Activated T-helper 2 cell treated with anti-CD3 and anti-CD28 coated beads, Interferon-gamma antibody, Interleukin-2, Interleukin-4, amounts not matched to agents 10 μg/mL and 5 μg/mL and 100 μg/mL, durations not matched to agents 14 hours and 24 hours and 36 hours (primary cell): Measurements from ENCODE around the gene SMIM35. TPM values are rescaled to one million over a fixed set of nuclear protein-coding genes. Genes with fewer than 3 reads are reported as not detected.
"Not testable (repeated sequence)": the region's sequence is repeated elsewhere in the genome, so short reads cannot be mapped to it uniquely, and the experiment has no call there.

Experiments used
- DNase-seq: peaks from one replicate; pipeline ENCODE4 v3.0.0; 2021; ENCODE audit warnings: low spot score
- H3K27ac Mint-ChIP-seq: one replicate; pipeline ENCODE4 v1.8.0; 2021; ENCODE audit warnings: mixed read lengths
- H3K27me3 Mint-ChIP-seq: one replicate; pipeline ENCODE4 v1.8.0; 2021; ENCODE audit warnings: low read depth, mixed read lengths
- H3K36me3 Mint-ChIP-seq: one replicate; pipeline ENCODE4 v1.8.0; 2021; ENCODE audit warnings: low read depth, mixed read lengths
- H3K4me1 Mint-ChIP-seq: one replicate; pipeline ENCODE4 v1.8.0; 2021; ENCODE audit warnings: low read depth, mixed read lengths
- H3K4me3 Mint-ChIP-seq: one replicate; pipeline ENCODE4 v1.8.0; 2021; ENCODE audit warnings: low read depth, mild to moderate bottlenecking, moderate library complexity, mixed read lengths
- H3K9me3 Mint-ChIP-seq: one replicate; pipeline ENCODE4 v1.8.0; 2021; ENCODE audit warnings: mixed read lengths
- intact Hi-C: fragments of 100-400 bp; cut with micrococcal nuclease; formaldehyde crosslinking; loops from one replicate; pipeline ENCODE4 v1.15.1; 2023
- total RNA-seq: library from RNA; stranded (reverse); gene quantifications from 2 replicates; pipeline ENCODE4 v1.2.3, GENCODE V29; 2022

SMIM35 gene
- total RNA-seq, 1 donor from 2014 or later: 1.7 TPM

DNA sequence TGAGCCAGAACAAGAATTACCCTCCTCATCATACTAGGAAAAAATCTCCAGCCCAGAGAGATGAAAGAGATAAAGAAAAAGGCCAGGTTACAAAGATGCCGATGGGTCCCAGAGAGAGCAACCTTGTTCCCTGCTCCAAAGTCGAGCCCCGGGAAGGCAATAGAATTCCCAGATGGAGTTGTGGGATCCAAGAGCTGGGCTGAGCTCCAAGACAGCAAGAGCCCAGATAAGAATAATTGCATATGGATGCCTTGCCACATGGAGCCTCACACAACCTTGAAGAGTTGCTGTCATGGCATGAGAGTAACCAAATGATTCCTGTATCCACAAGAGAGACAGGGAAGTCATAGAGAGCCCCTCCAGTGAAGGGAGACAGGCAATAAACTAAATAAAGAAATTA lies 69.7 kb downstream of the SMIM35 start:
- no peak overlapping the region for H3K27ac Mint-ChIP-seq
- no peak for DNase-seq
- H3K9me3 Mint-ChIP-seq: peaks cover 60% of the 10 kb centered on the region
- H3K27me3 Mint-ChIP-seq: no peaks in the 10 kb centered on the region
- H3K4me3 Mint-ChIP-seq: no peak overlapping the region
- H3K36me3 Mint-ChIP-seq: peaks cover 58% of the 10 kb centered on the region
- intact Hi-C loops: no loop called here
- peaks cover 49% of the 10 kb centered on the region for H3K4me1 Mint-ChIP-seq

DNA sequence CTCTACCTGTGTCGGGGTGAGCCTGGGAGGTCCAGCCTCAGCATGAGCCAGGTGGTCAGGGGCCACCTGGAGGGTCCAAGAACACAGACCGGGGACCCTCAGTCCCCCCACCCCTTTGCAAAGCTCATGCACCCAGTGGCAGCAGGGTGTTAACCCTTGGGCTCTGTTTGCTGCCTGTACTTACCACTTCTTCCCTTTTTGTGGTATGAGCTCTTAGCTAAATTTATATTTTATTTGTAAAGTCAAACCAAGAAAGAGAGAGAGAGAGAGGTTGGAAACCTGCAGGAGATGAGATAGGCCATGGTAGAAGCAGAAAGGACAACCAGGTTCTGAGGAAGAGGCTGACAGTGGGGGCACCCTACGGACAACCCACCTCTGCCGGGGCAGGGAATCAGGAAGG lies 70.7 kb downstream of the SMIM35 start:
- intact Hi-C loops: no loop called here
- no peak for DNase-seq
- Mint-ChIP-seq H3K9me3 (peaks cover 57% of the 10 kb centered on the region), H3K36me3 (peaks cover 56% of the 10 kb centered on the region), H3K4me3 (no peak overlapping the region), H3K27me3 (no peaks in the 10 kb centered on the region), H3K27ac (peak overlapping the region; percentile 83), H3K4me1 (peaks cover 51% of the 10 kb centered on the region)

DNA sequence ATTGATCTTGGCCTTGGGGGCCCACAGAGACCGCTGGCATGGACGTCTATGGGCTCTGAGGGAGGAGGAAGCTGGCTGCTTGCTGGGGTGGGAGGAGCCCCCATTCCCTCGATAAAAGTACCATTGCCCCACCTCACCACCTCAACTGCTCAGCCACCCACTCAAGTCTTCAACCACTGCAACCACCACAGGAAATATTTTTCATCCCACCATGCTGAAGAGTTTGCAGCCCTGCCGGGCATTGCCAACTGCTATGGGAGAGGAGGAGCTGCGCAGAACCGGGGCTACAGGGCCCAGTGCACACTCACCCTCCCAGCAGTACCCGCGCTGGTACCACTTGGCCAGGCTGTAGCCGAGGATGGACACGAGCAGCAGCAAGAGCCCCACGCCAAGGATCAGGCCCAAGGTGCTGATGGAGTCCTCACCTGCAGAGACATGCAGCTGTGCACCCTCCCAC lies 71.3 kb downstream of the SMIM35 start:
- no peak for DNase-seq
- intact Hi-C loops: no loop called here
- H3K27ac Mint-ChIP-seq: peak overlapping the region; percentile 83
- peak overlapping the region; percentile 45 for H3K4me3 Mint-ChIP-seq
- H3K9me3 Mint-ChIP-seq: peaks cover 53% of the 10 kb centered on the region
- H3K27me3 Mint-ChIP-seq: no peaks in the 10 kb centered on the region
- peaks cover 52% of the 10 kb centered on the region for H3K4me1 Mint-ChIP-seq
- peaks cover 51% of the 10 kb centered on the region for H3K36me3 Mint-ChIP-seq

DNA sequence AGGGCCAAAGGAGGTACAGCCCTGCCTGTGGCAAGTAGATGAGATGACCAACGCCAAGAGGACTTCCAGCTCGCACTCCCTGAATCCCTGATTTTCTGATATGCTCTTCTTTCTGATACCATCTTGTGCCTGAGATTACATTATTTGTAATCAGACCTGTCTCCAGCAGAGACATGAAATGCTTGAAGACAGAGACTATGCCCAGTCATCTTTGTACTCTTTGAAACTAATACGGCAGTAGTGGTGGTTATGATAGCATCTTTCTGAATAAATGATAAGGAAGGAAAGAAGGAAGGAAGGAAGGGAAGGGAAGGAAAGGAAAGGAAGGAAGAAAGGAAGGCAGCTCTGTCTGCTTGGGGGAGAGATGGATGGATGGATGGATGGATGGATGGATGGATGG lies 72.7 kb downstream of the SMIM35 start:
- peaks cover 63% of the 10 kb centered on the region for H3K4me1 Mint-ChIP-seq
- intact Hi-C loops: loop anchor here (1.0 kb wide), 2 partner anchors 15 to 32 kb away; no protein-coding TSS in a partner anchor
- H3K4me3 Mint-ChIP-seq: peak overlapping the region; percentile 41
- peak overlapping the region; percentile 76 for H3K27ac Mint-ChIP-seq
- H3K27me3 Mint-ChIP-seq: no peaks in the 10 kb centered on the region
- H3K9me3 Mint-ChIP-seq: peaks cover 40% of the 10 kb centered on the region
- no peak for DNase-seq
- H3K36me3 Mint-ChIP-seq: peaks cover 39% of the 10 kb centered on the region

DNA sequence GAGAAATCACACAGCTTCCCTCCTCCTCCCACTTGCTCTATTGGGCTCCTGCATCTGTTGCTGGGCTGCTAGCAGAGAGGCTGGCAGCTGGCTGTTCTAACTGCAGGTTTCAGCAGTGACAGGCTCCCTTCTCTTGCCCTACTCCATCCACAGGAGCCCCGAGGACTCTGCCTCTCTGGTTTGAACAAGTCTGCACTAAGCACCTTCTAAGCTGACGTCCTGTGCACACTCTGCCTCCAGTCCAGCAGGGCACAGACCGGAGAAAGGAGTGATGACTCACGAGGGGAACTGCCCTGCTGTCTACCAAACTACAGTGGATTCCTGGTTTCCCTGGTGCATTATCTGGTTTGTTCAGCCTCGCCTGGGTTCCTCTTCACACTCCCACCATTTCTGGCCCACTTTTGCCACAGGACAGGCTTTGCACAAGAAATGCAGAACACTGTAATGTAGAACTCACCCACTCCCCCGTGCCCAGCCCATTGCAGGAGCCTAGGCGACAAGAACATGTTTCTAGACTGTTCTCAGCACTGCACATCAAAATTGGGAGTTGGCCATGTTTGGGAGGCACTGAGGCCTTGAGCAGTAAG lies 74.6 kb downstream of the SMIM35 start:
- H3K4me1 Mint-ChIP-seq: peaks cover 80% of the 10 kb centered on the region
- H3K27me3 Mint-ChIP-seq: no peaks in the 10 kb centered on the region
- H3K4me3 Mint-ChIP-seq: no peak overlapping the region

DNA sequence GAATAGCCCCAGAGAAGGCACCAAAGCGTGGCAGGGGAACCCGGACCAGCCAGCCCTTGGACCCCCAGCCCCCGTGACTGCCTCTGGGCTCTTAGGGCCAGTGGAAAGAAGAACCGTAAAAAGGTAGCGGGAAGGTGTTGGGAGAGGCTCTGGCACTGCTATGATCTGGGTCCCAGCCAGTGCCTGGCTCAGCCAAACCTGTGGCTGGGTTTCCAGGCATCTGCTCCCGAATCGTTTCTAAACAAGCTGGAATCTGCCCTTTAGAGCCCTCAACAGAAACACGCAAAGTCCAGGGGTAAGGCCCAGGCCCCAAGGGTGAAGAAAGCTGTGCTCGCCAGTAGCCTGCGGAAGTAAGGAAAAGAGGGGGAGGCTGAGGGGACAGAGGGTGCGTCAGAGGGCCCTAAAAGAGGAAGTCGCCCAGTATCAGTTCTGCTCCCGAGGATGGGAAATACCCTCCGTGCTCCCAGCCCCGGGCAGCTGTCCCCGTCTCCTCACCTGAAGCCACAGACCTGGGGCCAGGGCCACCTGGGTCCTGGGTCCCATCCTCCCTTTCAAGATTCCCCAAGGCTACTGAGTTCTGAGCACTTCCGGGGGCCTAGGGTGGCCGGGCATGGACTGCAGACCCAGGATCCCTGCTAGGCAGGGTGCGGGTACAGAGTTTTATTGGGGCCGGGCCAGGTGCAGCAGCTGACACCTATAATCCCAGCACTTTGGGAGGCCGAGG lies 75.9 kb downstream of the SMIM35 start:
- Mint-ChIP-seq H3K9me3 (peaks cover 11% of the 10 kb centered on the region), H3K36me3 (peaks cover 17% of the 10 kb centered on the region), H3K27me3 (no peaks in the 10 kb centered on the region), H3K4me3 (no peak overlapping the region), H3K27ac (peak overlapping the region; percentile 18), H3K4me1 (peaks cover 81% of the 10 kb centered on the region)
- no peak for DNase-seq
- intact Hi-C loops: no loop called here

More for the DNA sequence above, 74.6 kb downstream of the SMIM35 start:
- H3K9me3 Mint-ChIP-seq: peaks cover 23% of the 10 kb centered on the region
- intact Hi-C loops: loop anchor here (1.0 kb wide), 1 partner anchor 10 kb away; no protein-coding TSS in a partner anchor
- DNase-seq: no peak
- peaks cover 25% of the 10 kb centered on the region for H3K36me3 Mint-ChIP-seq
- peak overlapping the region; percentile 63 for H3K27ac Mint-ChIP-seq

DNA sequence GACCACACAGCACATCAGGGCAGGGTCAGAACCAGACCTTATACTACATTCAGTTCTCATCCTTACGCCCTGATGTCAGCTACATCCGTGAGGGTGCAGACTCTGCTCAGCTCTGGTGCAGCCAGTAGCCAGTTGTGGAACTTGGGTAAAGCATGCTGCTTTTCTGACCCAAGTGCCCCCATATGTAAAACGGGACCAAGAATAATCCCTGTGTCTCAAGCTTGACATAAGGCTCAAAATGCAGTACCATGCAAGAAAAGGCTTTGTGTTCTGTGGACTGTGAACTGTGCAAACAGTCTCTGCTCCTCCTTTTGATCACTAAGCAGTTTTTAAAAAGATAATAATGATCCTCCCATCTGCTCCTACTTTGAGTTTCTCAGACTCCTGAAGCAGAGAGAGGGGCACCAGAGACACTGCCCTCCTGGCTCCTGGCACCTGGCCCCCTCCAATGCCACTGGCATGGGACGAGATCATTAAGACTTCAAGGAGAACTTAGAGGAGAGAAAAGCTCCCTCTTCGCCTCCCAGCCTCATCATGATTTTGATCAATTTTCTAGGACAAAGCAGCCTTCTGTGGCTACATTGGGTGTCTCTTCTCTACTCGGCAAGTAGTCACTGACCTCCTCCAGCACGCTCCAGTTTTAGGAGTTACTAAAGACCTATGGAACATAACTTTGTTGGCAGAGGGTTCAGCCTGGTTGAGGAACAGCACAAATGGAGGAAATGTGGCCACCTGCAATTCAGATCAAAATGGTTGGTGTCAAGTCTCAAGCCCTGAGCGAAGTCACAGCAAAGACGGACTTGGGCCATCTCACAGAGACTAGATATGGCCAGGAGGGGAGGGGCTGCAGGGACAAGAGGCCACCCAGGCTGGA lies 76.7 kb downstream of the SMIM35 start:
- Mint-ChIP-seq H3K36me3 (peaks cover 19% of the 10 kb centered on the region), H3K27me3 (no peaks in the 10 kb centered on the region), H3K4me3 (no peak overlapping the region), H3K9me3 (peaks cover 9% of the 10 kb centered on the region), H3K4me1 (peaks cover 81% of the 10 kb centered on the region), H3K27ac (peak overlapping the region; percentile 69)
- intact Hi-C loops: no loop called here
- DNase-seq: no peak

DNA sequence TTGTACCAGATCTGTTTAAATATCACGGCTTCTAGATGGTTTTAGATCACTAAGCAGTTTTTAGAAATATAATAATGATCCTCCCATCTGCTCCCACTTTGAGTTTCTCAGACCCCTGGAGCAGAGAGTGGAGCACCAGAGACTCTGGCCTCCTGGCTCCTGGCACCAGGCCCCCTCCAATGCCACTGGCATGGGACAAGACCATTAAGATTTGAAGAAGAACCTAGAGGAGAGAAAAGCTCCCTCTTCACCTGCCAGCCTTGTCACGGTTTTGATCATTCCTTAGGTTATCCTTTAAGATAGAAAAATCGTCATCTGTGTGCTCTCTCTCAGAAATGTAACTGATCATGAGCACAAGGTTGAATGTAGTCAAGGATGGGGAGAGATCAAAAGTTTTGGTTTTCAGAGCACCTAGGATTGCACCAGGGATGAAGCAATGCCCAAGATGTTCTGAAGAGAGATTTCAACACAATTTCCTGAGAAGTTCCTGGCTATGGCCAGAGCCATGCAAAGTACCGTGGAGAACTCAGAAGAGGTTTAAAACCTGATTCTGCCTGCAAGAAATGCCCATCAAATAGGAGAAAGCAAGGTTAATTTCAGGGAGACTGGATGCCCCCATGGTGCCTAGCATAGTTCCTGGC lies 78.4 kb downstream of the SMIM35 start:
- peak overlapping the region; percentile 88 for H3K27ac Mint-ChIP-seq
- peaks cover 10% of the 10 kb centered on the region for H3K9me3 Mint-ChIP-seq
- peaks cover 27% of the 10 kb centered on the region for H3K36me3 Mint-ChIP-seq
- H3K4me1 Mint-ChIP-seq: peaks cover 81% of the 10 kb centered on the region
- no peak for DNase-seq
- intact Hi-C loops: no loop called here
- H3K4me3 Mint-ChIP-seq: peak overlapping the region; percentile 31
- H3K27me3 Mint-ChIP-seq: no peaks in the 10 kb centered on the region

DNA sequence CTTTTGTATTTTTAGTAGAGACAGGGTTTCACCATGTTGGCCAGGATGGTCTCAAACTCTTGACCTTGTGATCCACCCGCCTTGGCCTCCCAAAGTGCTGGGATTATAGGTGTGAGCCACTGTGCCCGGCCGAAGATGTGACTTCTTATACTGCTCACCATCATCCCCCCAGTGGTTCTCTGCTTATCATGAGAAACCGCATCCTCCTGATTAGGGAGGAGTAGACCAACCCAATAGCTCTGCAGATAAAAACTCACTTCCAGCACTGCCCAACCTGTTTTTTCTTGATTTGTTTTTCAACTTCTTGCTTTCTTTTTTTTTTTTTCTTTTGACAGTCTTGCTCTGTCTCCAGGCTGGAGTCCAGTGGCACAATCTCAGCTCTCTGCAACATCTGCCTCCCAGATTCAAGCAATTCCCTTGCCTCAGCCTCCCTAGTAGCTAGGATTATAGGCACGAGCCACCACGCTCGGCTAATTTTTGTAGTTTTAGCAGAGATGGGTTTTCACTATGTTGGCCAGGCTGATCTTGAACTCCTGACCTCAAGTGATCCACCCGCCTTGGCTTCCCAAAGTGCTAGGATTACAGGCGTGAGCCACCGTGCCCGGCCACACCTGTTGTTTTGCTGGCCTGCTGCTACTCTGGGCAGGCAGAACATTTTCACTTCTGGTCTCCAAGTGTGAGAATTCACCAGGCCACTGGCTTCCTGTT lies 79.0 kb downstream of the SMIM35 start:
- peaks cover 10% of the 10 kb centered on the region for H3K9me3 Mint-ChIP-seq
- peaks cover 29% of the 10 kb centered on the region for H3K36me3 Mint-ChIP-seq
- H3K27ac Mint-ChIP-seq: peak overlapping the region; percentile 88
- peak overlapping the region; percentile 31 for H3K4me3 Mint-ChIP-seq
- H3K27me3 Mint-ChIP-seq, DNase-seq, intact Hi-C loops: not testable (repeated sequence)
- peaks cover 78% of the 10 kb centered on the region for H3K4me1 Mint-ChIP-seq

DNA sequence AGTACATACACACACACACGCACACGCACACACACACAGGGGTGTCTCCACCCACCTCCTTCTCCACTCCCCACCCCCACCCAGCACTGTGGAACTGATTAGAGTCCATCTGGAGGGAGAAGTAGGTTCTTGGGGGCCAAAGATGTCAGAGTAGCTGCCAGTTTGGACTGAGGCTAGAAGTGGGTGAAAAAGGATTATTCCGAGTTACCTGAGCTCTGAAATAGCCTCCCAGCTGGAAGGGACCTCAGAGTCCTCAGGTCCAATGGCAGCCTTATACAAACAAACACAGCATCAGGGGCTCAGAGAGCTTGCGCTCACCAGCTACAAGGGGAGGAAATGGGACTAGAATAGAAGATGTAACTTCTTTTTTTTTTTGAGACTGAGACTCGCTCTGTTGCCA lies 79.7 kb downstream of the SMIM35 start:
- H3K9me3 Mint-ChIP-seq: peaks cover 10% of the 10 kb centered on the region
- intact Hi-C loops: no loop called here
- peak overlapping the region; percentile 88 for H3K27ac Mint-ChIP-seq
- peaks cover 29% of the 10 kb centered on the region for H3K36me3 Mint-ChIP-seq
- peaks cover 76% of the 10 kb centered on the region for H3K4me1 Mint-ChIP-seq
- DNase-seq: no peak
- H3K4me3 Mint-ChIP-seq: peak overlapping the region; percentile 34
- H3K27me3 Mint-ChIP-seq: no peaks in the 10 kb centered on the region

DNA sequence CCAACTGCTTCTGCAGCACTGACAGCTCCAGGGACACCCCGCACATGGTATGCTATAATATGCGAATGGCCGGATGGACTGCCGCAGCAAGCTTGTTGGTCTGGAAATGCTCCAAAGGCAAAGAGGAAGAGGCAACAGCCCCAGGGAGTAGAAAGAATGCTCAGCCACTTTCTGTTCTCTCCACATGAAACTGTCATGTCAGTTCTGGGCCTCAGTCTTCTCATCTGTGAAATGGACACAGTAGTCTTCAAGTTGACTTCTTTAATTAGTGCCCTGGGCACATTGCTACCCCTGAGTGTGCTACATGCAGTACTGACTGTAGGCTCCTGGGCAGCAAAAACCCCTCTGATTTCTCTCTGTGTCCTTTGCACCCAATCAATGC lies 80.6 kb downstream of the SMIM35 start:
- Mint-ChIP-seq H3K27me3 (no peaks in the 10 kb centered on the region), H3K27ac (peak overlapping the region; percentile 99), H3K4me3 (peak overlapping the region; percentile 14), H3K4me1 (peaks cover 83% of the 10 kb centered on the region), H3K9me3 (peaks cover 10% of the 10 kb centered on the region), H3K36me3 (peaks cover 35% of the 10 kb centered on the region)
- DNase-seq: no peak
- intact Hi-C loops: no loop called here
